Loucy (cell line): ENCODE results near the gene CD84.

Experiments used
- CTCF ChIP-seq: fragments of 200-600 bp; sonication (generic); conservative IDR thresholded peaks from 2 replicates; pipeline ENCODE4 v1.5.1; 2014; ENCODE audit warnings: mild to moderate bottlenecking, antibody characterized with exemption, low read length
- EZH2phosphoT487 ChIP-seq: fragments of 200-600 bp; IDR thresholded peaks from 2 replicates; pipeline ENCODE4 v1.6.1; 2018; ENCODE audit warnings: antibody characterized with exemption, mild to moderate bottlenecking, moderate library complexity, borderline replicate concordance

- TF ChIP-seq CTCF, result no peak
- TF ChIP-seq EZH2phosphoT487, result no peak
Observed at GRCh38 chr1:160560045-160560705, 19.1 kb downstream of the CD84 start.
